Germinal center (tissue), 1 donor: Measurements from ENCODE around the gene WBP1L.

Experiments
- DNase-seq: peaks from one replicate; pipeline ENCODE4 v3.0.0; 2012; ENCODE audit warnings: mixed read lengths, low spot score

WBP1L gene

DNA sequence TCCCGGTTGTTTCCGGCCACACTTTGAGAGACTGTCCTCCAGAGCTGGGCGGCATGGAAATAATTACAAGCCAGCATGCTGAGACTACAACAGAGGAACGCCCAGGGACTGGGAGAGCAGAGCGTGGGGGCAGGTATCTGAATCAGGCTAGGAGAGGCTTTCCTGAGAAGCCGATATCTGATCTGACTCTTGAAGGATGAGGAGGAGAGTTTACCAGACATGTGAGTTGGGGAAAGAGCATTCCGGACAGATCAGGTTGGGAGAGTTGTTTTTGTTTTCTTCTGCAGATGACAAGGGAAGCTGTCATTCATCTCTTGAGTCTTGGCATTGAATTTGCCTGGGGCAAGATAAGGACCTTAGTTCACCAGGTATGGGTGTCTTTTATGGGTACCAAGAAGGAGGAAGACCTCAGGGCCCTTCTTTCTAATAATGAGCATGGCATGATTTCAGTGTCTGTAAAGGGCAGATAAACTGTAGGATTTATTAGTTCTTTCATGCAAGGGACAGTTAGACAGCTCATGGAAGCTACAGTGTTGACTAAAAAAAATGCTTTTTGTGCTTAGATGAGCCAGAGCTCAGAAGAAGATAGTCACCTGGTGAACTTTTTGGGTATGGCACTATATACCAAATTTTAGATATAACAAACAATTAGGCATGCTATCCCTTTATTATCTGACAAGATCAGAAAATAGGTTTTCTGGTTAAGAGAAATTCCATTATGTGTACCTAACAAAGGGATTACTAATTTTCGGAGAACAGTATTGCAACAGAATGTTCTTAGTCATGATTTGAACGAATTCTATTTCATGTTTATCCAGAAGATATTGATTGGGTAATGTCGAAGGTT, 36.2 kb downstream of the WBP1L start:
- no peak for DNase-seq

DNA sequence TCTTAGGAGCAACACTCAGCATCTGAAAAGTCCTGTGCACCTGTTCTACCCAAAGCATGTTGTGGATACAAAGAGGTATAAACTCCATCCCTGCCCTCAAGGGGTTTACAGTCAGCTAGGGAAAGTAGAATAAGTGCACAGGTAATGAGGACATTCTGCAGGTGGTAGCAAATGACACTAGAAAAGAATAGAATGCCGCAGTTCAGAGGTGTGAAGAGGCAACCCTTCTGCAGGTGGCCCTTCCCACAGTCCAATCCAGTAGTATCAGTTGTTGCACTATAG, 36.7 kb downstream of the WBP1L start:
- DNase-seq: no peak

DNA sequence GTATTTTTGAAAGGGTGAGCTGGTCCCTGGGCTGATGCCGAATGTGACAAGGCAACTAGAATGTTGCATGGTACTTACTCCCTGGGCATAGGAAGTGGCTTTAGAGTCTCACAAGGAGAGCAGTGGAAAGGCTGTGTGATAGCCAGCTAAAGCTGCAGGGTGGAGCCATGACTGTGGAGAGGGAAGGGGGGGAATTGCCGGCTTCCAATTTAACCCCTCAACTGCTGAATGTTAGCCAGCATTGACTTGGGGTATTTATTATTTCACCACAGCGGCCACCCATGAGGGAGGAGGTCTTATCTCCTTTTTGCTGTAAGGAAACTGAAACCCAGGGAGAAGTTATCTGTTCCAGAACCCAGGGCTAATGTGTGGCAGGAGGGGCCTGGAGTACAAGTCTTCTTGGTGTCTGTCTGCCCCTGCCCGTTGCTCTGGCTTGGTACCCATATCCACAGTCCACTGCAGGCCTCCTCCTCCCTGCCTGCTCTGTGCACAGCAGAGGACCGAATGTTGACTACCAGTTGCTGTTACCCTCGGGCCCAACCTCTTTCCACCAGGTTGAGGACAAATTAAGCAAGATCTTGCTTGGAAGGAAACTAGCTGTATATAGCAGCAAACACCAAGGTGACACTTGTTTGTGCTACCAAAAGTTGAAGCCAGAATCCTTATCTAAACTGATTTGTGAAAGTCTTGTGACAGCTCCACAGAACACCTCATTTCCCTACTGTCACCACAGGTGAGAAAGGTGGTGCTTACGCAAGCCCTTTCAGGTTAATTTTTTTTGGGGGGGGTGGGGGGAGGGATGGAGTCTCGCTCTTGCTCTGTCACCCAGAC, 37.6 kb downstream of the WBP1L start:
- DNase-seq: no peak

DNA sequence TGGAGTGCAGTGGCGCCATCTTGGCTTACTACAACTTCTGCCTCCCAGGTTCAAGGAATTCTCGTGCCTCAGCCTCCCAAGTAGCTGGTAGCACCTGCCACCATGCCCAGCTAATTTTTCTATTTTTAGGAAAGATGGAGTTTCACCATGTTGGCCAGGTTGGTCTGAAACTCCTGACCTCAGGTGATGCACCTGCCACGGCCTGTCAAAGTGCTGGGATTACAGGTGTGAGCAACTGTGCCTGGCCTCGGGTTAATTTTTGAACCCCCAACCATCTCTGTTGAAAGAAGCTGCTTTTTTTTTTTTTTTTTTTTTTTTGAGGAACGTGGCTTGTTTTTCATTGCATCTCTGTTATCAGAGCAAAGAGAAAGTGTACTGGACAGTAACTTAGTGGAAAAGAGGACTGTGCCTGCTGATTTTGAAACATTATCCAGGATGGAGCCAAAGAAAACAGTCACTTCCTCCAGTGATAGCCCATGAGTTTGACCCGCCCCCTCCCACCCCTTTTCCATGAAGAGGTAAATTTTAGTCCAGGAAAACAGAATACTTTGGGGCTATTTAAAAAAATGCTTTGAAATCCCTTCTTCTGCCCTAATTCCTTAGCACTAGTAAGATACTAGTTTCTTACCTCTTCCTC, 38.3 kb downstream of the WBP1L start:
- no peak for DNase-seq

DNA sequence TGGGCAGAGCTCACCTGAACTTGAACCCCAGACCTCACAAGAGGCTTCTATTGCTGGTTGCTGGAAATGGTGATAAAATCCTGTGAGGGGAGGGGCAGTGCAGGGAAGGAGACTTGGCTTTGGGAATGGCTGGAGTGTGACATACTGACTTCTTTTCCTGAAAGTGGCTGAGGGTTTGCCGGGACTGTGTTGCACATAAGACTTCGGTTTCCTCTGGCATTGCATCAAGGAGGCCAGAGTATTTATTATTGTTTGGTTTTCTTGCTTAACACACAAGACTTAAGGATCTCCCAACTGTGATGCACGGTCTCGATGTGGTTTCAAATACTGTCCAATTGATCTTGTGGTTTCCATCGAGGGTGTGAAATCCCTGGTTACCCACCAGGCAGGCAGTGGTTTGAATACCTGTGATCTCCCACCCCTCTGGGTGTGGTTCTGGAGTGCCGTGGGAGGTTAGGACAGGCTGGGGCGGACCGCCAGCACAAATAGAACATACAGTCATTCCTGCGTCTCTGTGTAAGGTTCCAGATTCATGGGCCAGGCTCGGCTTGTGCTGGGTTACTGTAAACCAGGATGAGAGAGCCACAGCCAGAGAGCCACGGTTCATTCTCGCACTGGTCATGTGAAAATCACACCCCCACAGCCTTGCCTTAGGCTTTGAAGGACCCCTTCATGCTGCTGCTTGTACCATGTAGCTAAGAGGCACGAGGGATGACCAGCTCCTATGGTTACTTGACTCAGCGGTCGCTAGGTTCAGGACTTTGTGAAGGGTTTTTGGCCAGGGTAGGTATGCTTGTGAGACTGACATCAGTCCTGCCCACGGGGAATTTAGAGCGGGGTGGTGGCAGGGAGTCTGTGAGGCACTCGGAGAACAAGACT, 39.2 kb downstream of the WBP1L start:
- DNase-seq: no peak

DNA sequence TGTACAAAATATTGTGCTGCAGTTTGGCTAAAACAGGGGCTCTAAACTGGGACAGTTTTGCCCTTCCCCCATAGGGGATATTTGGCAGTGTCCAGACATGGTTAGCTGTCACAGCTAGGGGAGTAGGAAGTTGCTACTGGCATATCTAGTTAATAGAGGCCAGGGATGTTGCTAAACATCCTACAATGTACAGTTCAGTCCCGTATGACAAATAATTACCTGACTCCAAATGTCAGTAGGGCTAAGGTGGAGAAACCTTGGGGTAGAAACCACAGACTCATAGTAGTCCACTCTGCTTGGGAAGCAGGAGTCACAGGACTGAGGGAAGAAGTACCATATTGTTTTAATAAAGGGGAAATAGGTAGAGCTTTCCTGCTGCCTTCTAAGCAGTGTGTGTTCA, 39.8 kb downstream of the WBP1L start:
- no peak for DNase-seq

DNA sequence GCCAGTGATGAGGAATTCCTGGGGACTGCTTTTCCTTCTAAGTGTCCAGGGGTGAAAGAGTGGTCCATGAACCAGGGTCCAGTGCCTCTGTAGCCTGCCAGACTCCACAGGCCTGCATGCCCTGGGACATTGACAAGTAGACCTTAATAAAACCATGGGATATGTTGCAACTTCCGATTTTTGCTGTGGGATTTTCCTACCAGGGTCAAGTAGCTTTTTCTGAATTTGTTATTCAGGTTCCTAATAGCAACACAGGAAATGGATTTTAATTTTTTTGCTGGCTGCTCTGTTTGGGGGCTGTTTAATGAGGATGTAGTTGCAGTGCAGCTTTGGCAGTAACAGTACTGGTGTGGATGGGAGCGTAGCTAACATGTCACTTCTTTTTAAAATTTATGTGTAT, 42.1 kb downstream of the WBP1L start:
- DNase-seq: no peak

DNA sequence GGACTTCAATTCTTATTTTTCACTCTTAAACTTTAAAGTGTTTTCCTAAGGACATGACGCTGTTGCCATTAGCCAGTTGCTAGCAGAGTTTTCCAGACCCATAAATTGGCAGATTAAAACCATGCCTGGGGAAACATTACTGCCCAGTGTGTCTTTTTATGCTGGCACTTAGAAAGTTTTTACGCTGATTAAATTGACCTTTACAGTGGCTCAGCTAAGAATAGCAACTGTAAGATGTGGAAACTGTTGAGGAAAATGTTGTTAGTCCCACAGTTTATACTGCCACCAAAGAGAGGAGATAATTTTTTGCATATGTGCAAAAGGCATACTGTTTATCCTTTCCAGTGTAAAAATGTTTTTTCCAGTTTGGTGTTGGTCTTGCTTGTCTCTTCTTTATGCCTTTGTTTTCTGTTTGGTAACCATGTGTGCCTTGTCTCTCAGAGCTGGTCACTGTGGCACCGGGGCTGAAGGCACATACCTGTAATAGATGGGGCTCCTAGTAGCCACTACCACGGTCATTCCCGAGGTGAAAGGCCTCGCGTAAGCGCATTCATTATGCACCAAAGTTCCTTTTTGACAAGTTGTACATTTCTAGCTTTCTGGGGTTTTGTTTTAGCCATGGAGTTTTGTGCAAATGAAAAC, 48.1 kb downstream of the WBP1L start:
- DNase-seq: no peak

DNA sequence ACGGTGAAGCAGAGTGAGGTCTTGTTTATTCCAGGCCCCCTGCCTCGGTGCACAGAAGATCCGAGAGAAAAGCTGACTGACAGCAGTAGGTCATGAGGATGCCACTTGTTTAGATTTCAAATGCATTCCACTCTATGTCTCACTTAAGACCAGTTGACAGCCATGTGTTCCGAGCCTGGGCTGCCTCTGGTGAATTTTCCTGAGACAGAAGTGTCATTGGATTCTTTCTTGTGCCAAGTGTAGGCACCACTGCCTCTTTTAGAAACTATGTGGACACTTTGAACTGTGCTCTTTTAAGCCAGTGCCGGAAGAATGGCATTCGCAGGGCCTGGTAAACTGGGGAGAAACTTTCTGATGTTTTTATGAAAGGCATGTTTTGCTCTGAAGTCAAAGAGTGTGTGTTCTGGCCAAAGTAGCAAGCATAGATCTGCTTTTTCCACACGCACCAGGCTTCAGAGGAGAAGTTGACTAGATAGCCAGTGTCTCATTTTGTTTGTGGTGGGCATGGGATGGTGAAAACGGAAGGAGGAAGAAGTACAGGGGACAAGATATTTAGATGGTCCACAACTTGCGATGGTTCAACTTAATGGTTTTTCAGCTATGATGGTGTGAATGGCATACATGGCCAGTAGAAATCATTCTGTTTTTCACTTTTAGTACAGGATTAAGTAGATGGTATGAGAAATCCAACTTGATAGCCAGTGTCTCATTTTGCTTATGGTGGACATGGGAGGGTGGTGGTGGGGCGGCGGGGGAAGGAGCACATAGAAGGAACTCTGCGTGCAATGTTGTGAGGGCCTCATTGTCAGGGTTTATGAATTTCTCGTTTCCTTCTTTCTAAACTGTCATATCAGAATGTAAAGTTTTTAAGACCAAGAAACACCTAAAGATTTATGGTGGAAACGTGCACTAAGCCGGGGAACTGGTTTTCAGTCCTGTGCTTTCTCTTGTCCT, 52.0 kb downstream of the WBP1L start:
- DNase-seq: no peak

DNA sequence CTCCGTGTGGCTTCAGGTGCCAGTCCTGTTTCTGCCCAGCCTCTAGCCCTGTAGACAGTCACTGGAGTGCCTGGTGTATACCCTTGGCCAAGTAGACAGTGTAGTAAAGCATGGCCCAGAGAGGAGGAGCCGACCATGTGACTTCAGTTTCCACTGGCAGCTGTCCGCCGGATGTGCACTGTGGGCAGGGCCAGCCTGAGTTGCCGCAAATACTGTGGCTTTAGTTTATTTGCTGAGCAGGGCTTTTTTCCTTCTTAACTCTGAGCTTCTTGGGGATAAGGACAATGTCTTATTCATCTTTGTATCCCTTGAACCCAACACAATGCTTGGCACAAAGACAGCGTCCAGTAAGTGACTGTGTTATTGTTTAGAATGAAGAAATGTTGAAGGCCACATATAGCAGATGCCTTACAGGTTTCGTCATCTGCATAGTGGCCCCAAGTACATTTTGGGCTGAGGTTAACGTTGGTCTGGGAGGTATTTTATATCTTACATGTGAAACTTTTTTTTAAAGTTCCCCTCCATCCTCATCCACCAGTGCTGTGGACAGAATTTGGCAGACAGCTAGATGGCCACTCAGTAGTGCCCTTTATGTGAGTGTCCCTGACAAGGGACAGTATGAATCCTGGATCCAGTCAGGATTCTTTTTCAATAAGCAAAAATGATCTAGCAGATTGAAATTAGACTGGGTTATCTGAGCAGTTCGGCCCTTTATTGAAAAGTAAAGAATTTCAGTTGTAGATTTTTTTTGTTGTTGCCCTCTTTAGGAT, 52.8 kb downstream of the WBP1L start:
- peak; percentile 66 for DNase-seq

DNA sequence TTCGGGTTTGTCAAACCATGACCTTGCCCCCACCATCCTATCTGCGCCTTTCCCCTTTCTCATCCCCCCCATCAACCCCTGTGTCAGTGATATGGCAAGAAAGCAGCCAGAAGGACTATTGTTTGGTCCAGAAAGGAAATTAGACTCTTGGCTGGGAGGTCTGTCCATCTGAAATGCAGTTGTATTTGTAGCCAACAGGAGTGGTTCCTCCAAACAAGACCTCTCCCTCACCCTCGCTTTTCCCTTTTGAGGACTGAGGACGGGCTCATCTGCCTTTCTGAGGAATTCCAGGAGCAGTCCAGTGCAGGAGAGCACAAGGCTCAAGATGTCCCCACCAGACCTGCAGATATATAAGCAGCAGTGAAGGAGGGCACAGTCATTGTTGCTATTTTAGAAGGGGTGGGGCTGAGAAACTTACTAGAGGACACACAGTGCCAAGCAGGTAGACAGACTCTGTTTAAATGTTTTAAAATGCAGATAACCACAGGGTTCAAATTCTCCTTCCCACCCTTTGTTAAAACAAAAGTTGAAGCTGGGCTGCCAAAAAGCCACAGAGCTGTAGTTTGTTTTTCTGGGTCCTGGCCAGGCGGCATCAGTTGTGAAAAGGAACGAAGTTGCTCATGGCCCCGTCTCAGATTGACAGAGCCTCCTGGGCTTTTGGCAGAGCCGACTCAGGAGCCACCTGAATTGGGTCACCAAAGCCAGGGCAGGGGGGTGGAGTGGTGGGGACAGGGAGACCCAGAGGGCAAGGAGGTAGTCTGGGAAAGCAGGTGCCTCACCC, 56.1 kb downstream of the WBP1L start:
- DNase-seq: no peak

DNA sequence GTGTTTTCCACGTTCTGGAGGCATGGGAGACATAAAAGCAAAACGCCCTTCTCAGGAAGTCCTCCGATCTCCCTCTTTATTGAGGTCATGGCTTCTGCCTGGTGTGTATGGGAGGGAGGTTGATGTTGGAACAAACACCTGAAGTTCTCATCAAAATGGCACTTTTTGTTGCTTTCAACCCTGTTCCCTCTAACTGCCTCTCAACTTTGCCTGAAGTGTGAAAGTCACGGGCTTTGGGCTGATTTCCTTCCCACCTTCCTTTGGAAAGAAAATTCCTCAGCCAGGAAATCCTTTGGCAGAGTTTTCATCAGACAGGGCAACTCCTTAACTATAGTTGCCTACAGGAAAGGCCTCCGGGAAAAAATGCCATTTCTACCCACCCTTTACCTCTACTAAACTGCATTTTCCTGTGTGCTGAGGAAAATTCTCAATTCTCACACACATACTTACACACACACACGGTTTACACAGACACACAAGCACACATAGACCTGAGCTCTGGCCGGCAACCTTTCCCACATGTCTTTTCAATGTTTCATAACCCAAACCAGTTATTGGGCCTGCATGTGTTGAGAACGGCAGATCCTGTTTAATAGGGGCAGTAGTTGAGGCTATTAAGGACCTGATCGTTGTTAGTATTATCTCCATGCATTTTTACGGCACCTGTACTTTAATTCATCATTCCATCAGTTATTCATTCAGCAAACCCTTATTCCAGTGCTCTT, 57.0 kb downstream of the WBP1L start:
- DNase-seq: no peak

DNA sequence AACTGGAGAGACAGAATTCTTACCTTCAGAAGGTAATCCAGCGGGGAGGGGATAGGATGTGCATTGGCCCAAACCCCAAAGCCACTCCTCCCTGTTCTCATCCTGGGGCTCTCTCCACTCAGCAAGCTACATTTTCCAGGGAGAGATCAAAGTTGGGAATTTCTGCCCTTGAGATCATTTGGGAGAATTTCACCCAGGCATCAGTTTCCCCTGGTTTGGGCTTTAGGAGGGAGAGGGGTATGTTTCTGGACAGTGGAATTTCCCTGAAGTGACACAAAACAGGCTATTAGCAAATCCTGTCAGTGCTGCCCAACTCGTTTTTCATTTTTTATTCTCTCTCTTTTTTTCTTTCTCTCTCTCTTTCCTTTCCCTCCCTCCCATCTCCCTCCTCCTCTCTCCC, 57.7 kb downstream of the WBP1L start:
- no peak for DNase-seq

DNA sequence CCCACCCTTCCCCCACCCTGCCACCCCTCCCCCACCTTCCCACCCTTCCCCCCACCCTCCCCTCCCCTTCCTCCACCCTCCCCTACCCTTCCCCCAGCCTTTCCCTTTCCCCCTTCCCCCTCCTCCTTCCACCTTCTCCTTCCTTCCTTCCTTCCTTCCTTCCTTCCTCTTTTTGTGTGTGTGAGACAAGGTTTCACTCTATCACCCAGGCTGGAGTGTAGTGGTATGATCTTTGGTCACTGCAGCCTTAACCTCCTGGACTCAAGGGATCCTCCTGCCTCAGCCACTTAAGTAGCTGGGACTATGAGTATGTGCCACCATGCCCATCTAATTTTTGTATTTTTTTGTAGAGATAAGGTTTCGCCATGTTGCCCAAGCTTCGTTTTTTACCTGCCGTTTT, 58.2 kb downstream of the WBP1L start:
- no peak for DNase-seq

DNA sequence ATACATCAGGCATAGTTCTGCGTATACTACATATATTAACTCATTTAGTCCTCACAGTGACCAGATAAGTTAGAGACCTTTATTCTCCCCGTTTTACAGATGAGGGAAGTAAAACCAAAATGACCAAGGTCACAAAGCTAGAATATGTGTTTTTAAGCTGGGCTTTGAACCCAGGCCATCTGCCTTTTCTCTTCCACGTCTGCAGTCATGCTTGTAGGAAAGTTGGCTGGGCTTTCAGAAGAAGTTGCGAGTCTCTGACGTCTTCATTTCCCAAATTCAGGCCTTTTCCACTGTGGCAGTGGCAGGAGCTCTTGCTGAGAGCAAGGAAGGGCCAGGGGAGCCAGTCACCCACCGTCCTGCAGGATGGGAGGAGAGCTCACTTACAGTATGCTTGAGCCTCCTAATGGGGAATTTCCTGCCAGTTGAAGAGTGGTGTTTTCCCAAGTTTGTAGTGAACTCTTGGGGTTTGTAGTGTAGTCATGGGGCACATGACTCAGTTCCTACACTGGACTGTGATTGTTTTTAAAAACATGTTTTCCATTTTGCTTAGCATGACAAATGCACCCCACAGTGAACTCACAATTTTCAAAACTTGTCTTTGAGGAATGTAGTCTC, 59.3 kb downstream of the WBP1L start:
- DNase-seq: no peak

DNA sequence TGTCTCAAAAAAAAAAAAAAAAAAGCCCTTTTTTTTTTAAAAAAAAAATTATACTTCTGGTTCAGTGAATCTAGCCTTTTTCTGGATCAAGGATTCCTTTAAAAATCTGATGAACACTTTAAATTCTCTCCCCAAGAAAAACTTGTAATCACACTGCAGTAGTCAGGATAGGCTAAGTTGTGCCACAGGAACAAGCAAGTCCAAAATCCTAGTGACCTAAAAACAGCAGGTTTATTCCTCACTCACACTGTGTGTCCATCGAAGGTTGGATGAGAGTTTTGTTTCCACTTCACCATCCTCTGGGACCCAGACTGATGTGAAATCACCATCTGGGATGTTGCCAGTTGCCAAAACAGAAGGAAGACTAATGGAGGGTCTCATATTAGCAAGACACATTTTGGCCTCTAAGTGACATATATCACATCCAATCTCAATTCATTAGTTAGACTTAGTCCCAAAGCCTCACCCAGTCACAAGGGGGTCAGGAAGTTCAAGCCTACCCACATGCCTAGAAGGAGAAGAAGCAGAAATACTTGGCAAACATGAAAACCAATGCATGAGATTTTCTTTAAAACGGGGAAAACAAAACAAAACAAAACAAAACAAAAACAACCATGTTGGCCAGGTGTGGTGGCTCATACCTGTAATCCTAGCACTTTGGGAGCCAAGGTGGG, 60.8 kb downstream of the WBP1L start:
- DNase-seq: no peak

DNA sequence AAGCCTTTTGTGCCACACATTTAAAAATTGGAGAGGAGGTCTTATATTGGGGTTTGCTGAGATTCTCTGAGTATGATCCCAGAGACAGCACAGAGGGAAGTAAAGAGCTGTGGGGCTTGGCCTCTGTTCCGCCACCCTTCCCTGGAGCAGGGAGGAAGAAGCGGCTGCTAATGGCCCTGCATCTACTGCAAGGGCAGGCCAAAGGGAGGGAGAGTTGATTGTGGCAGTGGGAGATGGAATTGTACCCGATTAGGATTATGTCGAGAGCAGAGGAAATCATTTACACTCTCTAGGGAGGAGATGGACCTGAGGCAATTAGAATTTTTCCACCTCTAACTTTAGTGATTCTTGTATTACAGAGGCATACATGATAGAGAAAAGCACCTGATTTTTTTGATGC, 64.6 kb downstream of the WBP1L start:
- no peak for DNase-seq
